Left lung (tissue), 10 donors: ENCODE data around the gene MT1E. TPM values are rescaled to one million over a fixed set of nuclear protein-coding genes. Genes with fewer than 3 reads are reported as not detected.
A peak's percentile ranks its signal among the peaks of the same experiment; 100 is the strongest.

ENCODE experiments used
- ATAC-seq: fragments of 200-7000 bp; cut with Tn5 transposase; one replicate; pipeline ENCODE4 v1.9.1; 2020; ENCODE audit warnings: moderate library complexity
- DNase-seq, 4 donors: peaks; one replicate each; pipeline ENCODE4 v3.0.0-alpha.2; 2013 to 2020
- H3K27ac ChIP-seq, 2 donors: fragments of 200-600 bp; sonication (generic) in 1 of 2; one replicate each; pipeline versions ENCODE4 v1.5.0 to v1.8.0; 2020 to 2021
- H3K27me3 ChIP-seq, 2 donors: fragments of 200-600 bp; sonication (generic) in 1 of 2; one replicate each; pipeline versions ENCODE4 v1.5.0 to v1.8.0; 2020 to 2021
- H3K36me3 ChIP-seq, 2 donors: fragments of 200-600 bp; sonication (generic) in 1 of 2; one replicate each; pipeline versions ENCODE4 v1.5.0 to v1.8.0; 2020 to 2021
- H3K4me1 ChIP-seq, 2 donors: fragments of 200-600 bp; one replicate each; pipeline ENCODE4 v1.8.0; 2021
- H3K4me3 ChIP-seq, 2 donors: fragments of 200-600 bp; sonication (generic) in 1 of 2; one replicate each; pipeline versions ENCODE4 v1.5.0 to v1.8.0; 2020 to 2021; ENCODE audit warnings: mild to moderate bottlenecking in 1 of 2
- H3K9me3 ChIP-seq, 2 donors: fragments of 200-600 bp; sonication (generic) in 1 of 2; one replicate each; pipeline versions ENCODE4 v1.5.0 to v1.8.0; 2020 to 2021
- CTCF ChIP-seq, 2 donors: fragments of 200-600 bp; sonication (generic) in 1 of 2; IDR thresholded peaks; one replicate each; pipeline versions ENCODE4 v1.5.0 to v1.8.0; 2021; ENCODE audit warnings: antibody characterized with exemption in 2 of 2
- intact Hi-C, 2 donors: fragments of 100-400 bp; cut with DNase I; formaldehyde crosslinking; loops; one replicate each; pipeline versions ENCODE4 v1.11.2 to v1.14.2; 2022
- polyA plus RNA-seq, 6 donors: library from polyadenylated mRNA; unstranded; fragments of 120-200 nt; gene quantifications; one replicate each; pipeline ENCODE4 v1.2.1, GENCODE V29; 2013; ENCODE audit not compliant: insufficient read length in 6 of 6
- total RNA-seq, 2 donors: library from RNA; stranded (reverse); fragmentation: NEBNext Ultra II Directional; extraction: Animal tissue kit (Norgen Biotek cat#: 25700); gene quantifications; one replicate each; pipeline ENCODE4 v1.2.1, GENCODE V29; 2021
- donor health status: DM: no; HTN: yes; CAD: no.
- donor health status: DM: no; HTN: no; CAD: no.

MT1E gene
- total and polyA plus RNA-seq, 8 donors = 9.0 to 262 (median 12.7) TPM

- intact Hi-C loops = no loop called here
- Histone ChIP-seq H3K27ac (peak overlapping the region; percentile 87 to 93), H3K4me1 (peaks cover 30 to 54% of the 10 kb centered on the region in 2 donors), H3K4me3 (no peak overlapping the region), H3K9me3 (no peaks in the 10 kb centered on the region), H3K36me3 (no peaks in the 10 kb centered on the region), H3K27me3 (no peaks in the 10 kb centered on the region)
- no peak for ATAC-seq
- DNase-seq = no peak
- no peak for TF ChIP-seq CTCF (IDR thresholded peaks at IDR 0.05)
Measured at GRCh38 chr16:56606071-56606475, 19.5 kb upstream of the MT1E start.

GRCh38 chr16:56606476-56607108, 19.0 kb upstream of the MT1E start:
- Histone ChIP-seq H3K9me3 (no peaks in the 10 kb centered on the region), H3K27ac (peak overlapping the region; percentile 87 to 93), H3K27me3 (no peaks in the 10 kb centered on the region), H3K4me1 (peaks cover 30 to 58% of the 10 kb centered on the region in 2 donors), H3K36me3 (no peaks in the 10 kb centered on the region), H3K4me3 (no peak overlapping the region)
- peak; percentile 0 for ATAC-seq
- peak in 2 of 4 donors; percentile 90 to 91 for DNase-seq
- intact Hi-C loops = no loop called here
- TF ChIP-seq CTCF (IDR thresholded peaks at IDR 0.05) = no peak

- peak; percentile 73 to 87 (median 76) for DNase-seq
- no peak for TF ChIP-seq CTCF (IDR thresholded peaks at IDR 0.05)
- Histone ChIP-seq H3K9me3 (no peaks in the 10 kb centered on the region), H3K27ac (peak overlapping the region; percentile 87 to 93), H3K27me3 (no peaks in the 10 kb centered on the region), H3K36me3 (no peaks in the 10 kb centered on the region), H3K4me1 (peaks cover 30 to 58% of the 10 kb centered on the region in 2 donors), H3K4me3 (peak overlapping the region in 1 of 2 donors; percentile 77)
- ATAC-seq = peak; percentile 38
- intact Hi-C loops = no loop called here
Measured at GRCh38 chr16:56607109-56607618, 18.4 kb upstream of the MT1E start.

- Histone ChIP-seq H3K9me3 (no peaks in the 10 kb centered on the region), H3K27ac (peak overlapping the region; percentile 87 to 93), H3K27me3 (no peaks in the 10 kb centered on the region), H3K4me3 (peak overlapping the region in 1 of 2 donors; percentile 77), H3K36me3 (no peaks in the 10 kb centered on the region), H3K4me1 (peaks cover 30 to 58% of the 10 kb centered on the region in 2 donors)
- ATAC-seq = no peak
- TF ChIP-seq CTCF (IDR thresholded peaks at IDR 0.05) = no peak
- DNase-seq = no peak
- intact Hi-C loops = no loop called here
Measured at GRCh38 chr16:56607675-56608042, 17.9 kb upstream of the MT1E start.

- H3K9me3 ChIP-seq = no peaks in the 10 kb centered on the region
- intact Hi-C loops = no loop called here
- peak within 1 kb of the TSS; percentile 46 to 77 for H3K4me3 ChIP-seq
- H3K27me3 ChIP-seq = no peaks in the 10 kb centered on the region
- no peak for TF ChIP-seq CTCF (IDR thresholded peaks at IDR 0.05)
- H3K4me1 ChIP-seq = peaks cover 30 to 58% of the 10 kb centered on the region in 2 donors
- peak within 1 kb of the TSS; percentile 87 to 93 for H3K27ac ChIP-seq
- ATAC-seq = peak; percentile 91
- H3K36me3 ChIP-seq = no peaks in the 10 kb centered on the region
- peak; percentile 85 to 99 (median 96) for DNase-seq
Measured at GRCh38 chr16:56608043-56608875, 17.3 kb upstream of the MT1E start, which contains the start of gene MT2A. Gene MT2A (plus strand): TSS chr16:56608584. CDS start chr16:56608656, 72 bp downstream.
